ENCODE data around the gene OR2C3. TPM values are rescaled to one million over a fixed set of nuclear protein-coding genes. Genes with fewer than 3 reads are reported as not detected.

Gene OR2C3
- total and polyA plus RNA-seq, 2 of the 8 experiments (the other 6 are each of a cell fraction or from before 2014, with no cell fraction given), result not detected

- no peak for TF ChIP-seq CHD7 (IDR thresholded peaks at IDR 0.05; ENCODE audit: insufficient replicate concordance, low read length)
These were observed 42.8 kb upstream of the OR2C3 start (continued) for GRCh38 chr1:247578946-247579460.

Measured in H1 (cell line).